Neural cell (in vitro differentiated cells): ENCODE data around the gene SYCP2. TPM values are rescaled to one million over a fixed set of nuclear protein-coding genes. Genes with fewer than 3 reads are reported as not detected.

Experiments used
- H2AFZ ChIP-seq: fragments of 200-600, 300-800 bp; sonication (generic), shearing (Covaris generic); 2 replicates; pipeline ENCODE4 v1.6.0; 2014; ENCODE audit warnings: low read depth, mild to moderate bottlenecking, antibody characterized with exemption, low read length, moderate library complexity
- H3F3A ChIP-seq: fragments of 200-600 bp; shearing (Covaris generic); 2 replicates; pipeline ENCODE4 v1.6.1; 2016; ENCODE audit warnings: mild to moderate bottlenecking, moderate library complexity, mixed read lengths, antibody characterized with exemption, low read length; ENCODE audit not compliant: insufficient read depth, poor library complexity, severe bottlenecking
- H3K27ac ChIP-seq: fragments of 200-600, 300-800 bp; sonication (generic), shearing (Covaris generic); 2 replicates; pipeline ENCODE4 v1.5.1; 2014; ENCODE audit warnings: mild to moderate bottlenecking, low read length, moderate library complexity
- H3K27me3 ChIP-seq: fragments of 300-800, 200-600 bp; sonication (generic), shearing (Covaris generic); 2 replicates; pipeline ENCODE4 v1.6.0; 2014; ENCODE audit warnings: mild to moderate bottlenecking, low read depth, low read length, moderate library complexity; ENCODE audit not compliant: insufficient read depth
- H3K36me3 ChIP-seq: fragments of 300-800, 200-600 bp; sonication (generic), shearing (Covaris generic); 2 replicates; pipeline ENCODE4 v1.5.1; 2014; ENCODE audit warnings: mild to moderate bottlenecking, antibody characterized with exemption, low read length, moderate library complexity; ENCODE audit not compliant: insufficient read depth
- H3K4me2 ChIP-seq: fragments of 300-800, 200-600 bp; sonication (generic), shearing (Covaris generic); 2 replicates; pipeline ENCODE4 v1.6.0; 2014; ENCODE audit warnings: mild to moderate bottlenecking, low read length
- H3K4me3 ChIP-seq: fragments of 300-800, 200-600 bp; sonication (generic), shearing (Covaris generic); 2 replicates; pipeline ENCODE4 v1.5.1; 2014; ENCODE audit warnings: mild to moderate bottlenecking, low read length, moderate library complexity
- H3K79me2 ChIP-seq: fragments of 200-600 bp; shearing (Covaris generic); replicated peaks from 2 replicates; pipeline ENCODE4 v1.6.0; 2014; ENCODE audit warnings: mild to moderate bottlenecking, low read length, moderate library complexity; ENCODE audit not compliant: insufficient read depth
- H3K9ac ChIP-seq: fragments of 300-800, 200-600 bp; sonication (generic), shearing (Covaris generic); 2 replicates; pipeline ENCODE4 v1.6.1; 2016; ENCODE audit warnings: mild to moderate bottlenecking, low read length, mixed read lengths
- H3K9me2 ChIP-seq: fragments of 200-600 bp; shearing (Covaris generic); 2 replicates; pipeline ENCODE4 v1.6.1; 2016; ENCODE audit warnings: mild to moderate bottlenecking, low read length, mixed read lengths; ENCODE audit not compliant: insufficient read depth
- H3K9me3 ChIP-seq: fragments of 200-600, 300-800 bp; sonication (generic), shearing (Covaris generic); 2 replicates; pipeline ENCODE4 v1.6.1; 2016; ENCODE audit warnings: mild to moderate bottlenecking, mixed run types, low read length, moderate library complexity, mixed read lengths
- H4K20me1 ChIP-seq: fragments of 200-600 bp; shearing (Covaris generic); 2 replicates; pipeline ENCODE4 v1.6.1; 2016; ENCODE audit warnings: mild to moderate bottlenecking, mixed run types; ENCODE audit not compliant: insufficient read depth
- CTCF ChIP-seq: fragments of 450-650 bp; IDR thresholded peaks from 2 replicates; pipeline ENCODE4 v1.5.1; 2014; ENCODE audit warnings: antibody characterized with exemption, mild to moderate bottlenecking, moderate library complexity; ENCODE audit not compliant: poor library complexity, severe bottlenecking
- EP300 ChIP-seq: fragments of 450-650 bp; conservative IDR thresholded peaks from 2 replicates; pipeline ENCODE4 v1.6.1; 2014; ENCODE audit warnings: antibody characterized with exemption, mild to moderate bottlenecking, moderate library complexity; ENCODE audit not compliant: poor library complexity, severe bottlenecking
- EZH2 ChIP-seq: fragments of 200-600, 300-800 bp; shearing (Covaris generic), sonication (generic); IDR thresholded peaks from 2 replicates; pipeline ENCODE4 v1.6.1; 2014; ENCODE audit warnings: antibody characterized with exemption, low read length, borderline replicate concordance, mild to moderate bottlenecking; ENCODE audit not compliant: insufficient read depth, poor library complexity, severe bottlenecking
- MXI1 ChIP-seq: fragments of 450-650 bp; conservative IDR thresholded peaks from 2 replicates; pipeline ENCODE4 v1.6.1; 2014; ENCODE audit warnings: antibody characterized with exemption, mild to moderate bottlenecking; ENCODE audit not compliant: poor library complexity, severe bottlenecking
- POLR2AphosphoS5 ChIP-seq: IDR thresholded peaks from 2 replicates; pipeline ENCODE4 v1.6.1; 2012
- RAD21 ChIP-seq: fragments of 450-650 bp; conservative IDR thresholded peaks from 2 replicates; pipeline ENCODE4 v1.6.1; 2014; ENCODE audit warnings: antibody characterized with exemption, mild to moderate bottlenecking, moderate library complexity
- REST ChIP-seq: IDR thresholded peaks from 2 replicates; pipeline ENCODE4 v1.6.1; 2012; ENCODE audit warnings: borderline replicate concordance
- SMC3 ChIP-seq: fragments of 450-650 bp; conservative IDR thresholded peaks from 2 replicates; pipeline ENCODE4 v1.6.1; 2014; ENCODE audit warnings: antibody characterized with exemption, mild to moderate bottlenecking, moderate library complexity; ENCODE audit not compliant: poor library complexity
- TAF1 ChIP-seq: IDR thresholded peaks from 2 replicates; pipeline ENCODE4 v1.6.1; 2012; ENCODE audit warnings: low read depth
- polyA plus RNA-seq: library from polyadenylated mRNA; depleted of rRNA; stranded (reverse); fragments of >200 nt; gene quantifications from 2 replicates; pipeline ENCODE4 v1.2.3, GENCODE V29; 2014

The SYCP2 gene
- polyA plus RNA-seq, 1 donor from 2014 or later: 1.4 TPM

GRCh38 chr20:59814840-59815340 lies 118.5 kb downstream of the SYCP2 start:
- no peaks in the 10 kb centered on the region for H3K36me3 ChIP-seq
- H3K9me2 ChIP-seq: no peaks in the 10 kb centered on the region
- no peak overlapping the region for H2AFZ ChIP-seq
- no peak overlapping the region for H3K4me2 ChIP-seq
- H4K20me1 ChIP-seq: no peaks in the 10 kb centered on the region
- no peak overlapping the region for H3K27ac ChIP-seq
- H3K4me3 ChIP-seq: no peak overlapping the region
- no peaks in the 10 kb centered on the region for H3K27me3 ChIP-seq
- peaks cover 12% of the 10 kb centered on the region for H3K9me3 ChIP-seq
- no peak overlapping the region for H3K9ac ChIP-seq
- no peak for TF ChIP-seq REST
- no peaks in the 10 kb centered on the region for H3K79me2 ChIP-seq
- H3F3A ChIP-seq: no peaks in the 10 kb centered on the region

- TF ChIP-seq MXI1: no peak
- no peak for TF ChIP-seq TAF1
- no peak for TF ChIP-seq RAD21
- no peak for TF ChIP-seq POLR2AphosphoS5
- TF ChIP-seq EP300: no peak
- no peak for TF ChIP-seq SMC3
- TF ChIP-seq CTCF: no peak
- no peak for TF ChIP-seq EZH2
- TF ChIP-seq REST: no peak
- Histone ChIP-seq H3K9me3 (peaks cover 12% of the 10 kb centered on the region), H3K4me3 (no peak overlapping the region), H3K4me2 (no peak overlapping the region), H3K9ac (no peak overlapping the region), H3F3A (no peaks in the 10 kb centered on the region), H3K9me2 (no peaks in the 10 kb centered on the region), H3K79me2 (no peaks in the 10 kb centered on the region), H3K27me3 (no peaks in the 10 kb centered on the region), H3K27ac (no peak overlapping the region), H4K20me1 (no peaks in the 10 kb centered on the region), H2AFZ (no peak overlapping the region), H3K36me3 (no peaks in the 10 kb centered on the region)
Measured at GRCh38 chr20:59813948-59814839, 119.2 kb downstream of the SYCP2 start.
